Renal cortex interstitium (tissue), 11 donors: Measurements from ENCODE around the gene PTPRN2. TPM values are rescaled to one million over a fixed set of nuclear protein-coding genes. Genes with fewer than 3 reads are reported as not detected.
"Not testable (repeated sequence)": the region's sequence is repeated elsewhere in the genome, so short reads cannot be mapped to it uniquely, and the experiment has no call there.

ENCODE experiments used
- DNase-seq, 11 donors: peaks; one replicate each; pipeline ENCODE4 v3.0.0-alpha.2; 2013; ENCODE audit warnings: low read depth in 9 of 11, low spot score in 4 of 11; ENCODE audit errors: extremely low read depth in 1 of 11
- polyA plus RNA-seq, 3 donors: library from polyadenylated mRNA; unstranded; fragments of 120-200 nt; gene quantifications; one replicate each; pipeline ENCODE4 v1.2.1, GENCODE V29; 2013; ENCODE audit not compliant: insufficient read length in 3 of 3

PTPRN2 gene
- polyA plus RNA-seq, 3 donors, result 6.0 to 7.7 (median 7.2) TPM

GRCh38 chr7:158527038-158527437 lies 60.6 kb downstream of the PTPRN2 start:
- DNase-seq, result no peak

GRCh38 chr7:158526531-158526930 lies 61.1 kb downstream of the PTPRN2 start:
- no peak for DNase-seq

- no peak for DNase-seq
Observed at GRCh38 chr7:158525648-158526484, 61.8 kb downstream of the PTPRN2 start.

GRCh38 chr7:158524749-158525635 lies 62.6 kb downstream of the PTPRN2 start:
- no peak for DNase-seq

GRCh38 chr7:158524286-158524685 lies 63.3 kb downstream of the PTPRN2 start:
- DNase-seq, result not testable (repeated sequence)

- not testable (repeated sequence) for DNase-seq
Observed at GRCh38 chr7:158523877-158524276, 63.7 kb downstream of the PTPRN2 start.

- not testable (repeated sequence) for DNase-seq
Observed at GRCh38 chr7:158523165-158523856, 64.3 kb downstream of the PTPRN2 start.

GRCh38 chr7:158521795-158522194 lies 65.8 kb downstream of the PTPRN2 start:
- DNase-seq, result not testable (repeated sequence)

- no peak for DNase-seq
Observed at GRCh38 chr7:158520825-158521224, 66.8 kb downstream of the PTPRN2 start.

GRCh38 chr7:158519633-158520174 lies 67.9 kb downstream of the PTPRN2 start:
- no peak for DNase-seq

GRCh38 chr7:158518980-158519632 lies 68.5 kb downstream of the PTPRN2 start:
- no peak for DNase-seq

- no peak for DNase-seq
Observed at GRCh38 chr7:158517571-158517970, 70.1 kb downstream of the PTPRN2 start.

- DNase-seq, result no peak
Observed at GRCh38 chr7:158517072-158517471, 70.6 kb downstream of the PTPRN2 start.

GRCh38 chr7:158516524-158516923 lies 71.1 kb downstream of the PTPRN2 start:
- DNase-seq, result no peak

GRCh38 chr7:158512869-158513268 lies 74.8 kb downstream of the PTPRN2 start:
- no peak for DNase-seq

- DNase-seq, result no peak
Observed at GRCh38 chr7:158512042-158512441, 75.6 kb downstream of the PTPRN2 start.

- no peak for DNase-seq
Observed at GRCh38 chr7:158508802-158509385, 78.7 kb downstream of the PTPRN2 start.

- not testable (repeated sequence) for DNase-seq
Observed at GRCh38 chr7:158508321-158508720, 79.3 kb downstream of the PTPRN2 start.
